RWPE2 (cell line): Measurements from ENCODE around the gene AQP6.

Source experiments
- ATAC-seq: fragments of 200-7000 bp; cut with Tn5 transposase; 3 replicates; pipeline ENCODE4 v1.9.1; 2021; ENCODE audit warnings: low read depth
- DNase-seq: peaks from one replicate; pipeline ENCODE4 v3.0.0-alpha.2; 2020; ENCODE audit warnings: low spot score
- H3K27ac ChIP-seq: fragments of 450-650 bp; 2 replicates; pipeline ENCODE4 v1.5.1; 2017; ENCODE audit warnings: mild to moderate bottlenecking; ENCODE audit not compliant: poor library complexity, severe bottlenecking
- H3K27me3 ChIP-seq: fragments of 250-450 bp; sonication (Bioruptor Pico); 2 replicates; pipeline ENCODE4 v1.5.1; 2021; ENCODE audit warnings: mild to moderate bottlenecking, moderate library complexity; ENCODE audit not compliant: insufficient read depth, poor library complexity, severe bottlenecking
- H3K36me3 ChIP-seq: fragments of 250-450 bp; sonication (Bioruptor Pico); 2 replicates; pipeline ENCODE4 v1.5.1; 2020; ENCODE audit warnings: low read depth, mild to moderate bottlenecking, moderate library complexity
- H3K4me1 ChIP-seq: fragments of 250-450 bp; sonication (Bioruptor Pico); 2 replicates; pipeline ENCODE4 v1.5.1; 2021; ENCODE audit warnings: mild to moderate bottlenecking, moderate library complexity; ENCODE audit not compliant: insufficient read depth, poor library complexity, severe bottlenecking
- H3K4me3 ChIP-seq: fragments of 250-450 bp; sonication (Bioruptor Pico); 2 replicates; pipeline ENCODE4 v1.5.1; 2021; ENCODE audit warnings: mild to moderate bottlenecking, moderate library complexity; ENCODE audit not compliant: severe bottlenecking
- H3K9me3 ChIP-seq: fragments of 250-450 bp; sonication (Bioruptor Pico); 2 replicates; pipeline ENCODE4 v1.5.1; 2021; ENCODE audit warnings: mild to moderate bottlenecking, moderate library complexity; ENCODE audit not compliant: severe bottlenecking
- TF ChIP-seq, protein P1 (sequence below): fragments of 450-650 bp; IDR thresholded peaks from one replicate; pipeline ENCODE4 v1.5.1; 2017; ENCODE audit warnings: mild to moderate bottlenecking, moderate library complexity; ENCODE audit not compliant: poor library complexity, severe bottlenecking

AQP6 gene

GRCh38 chr12:49948866-49949845, 23.6 kb upstream of the AQP6 start:
- Histone ChIP-seq H3K9me3 (no peaks in the 10 kb centered on the region), H3K36me3 (no peaks in the 10 kb centered on the region), H3K4me1 (no peaks in the 10 kb centered on the region), H3K4me3 (no peak overlapping the region), H3K27me3 (no peaks in the 10 kb centered on the region), H3K27ac (no peak overlapping the region)
- TF ChIP-seq, protein P1, sequence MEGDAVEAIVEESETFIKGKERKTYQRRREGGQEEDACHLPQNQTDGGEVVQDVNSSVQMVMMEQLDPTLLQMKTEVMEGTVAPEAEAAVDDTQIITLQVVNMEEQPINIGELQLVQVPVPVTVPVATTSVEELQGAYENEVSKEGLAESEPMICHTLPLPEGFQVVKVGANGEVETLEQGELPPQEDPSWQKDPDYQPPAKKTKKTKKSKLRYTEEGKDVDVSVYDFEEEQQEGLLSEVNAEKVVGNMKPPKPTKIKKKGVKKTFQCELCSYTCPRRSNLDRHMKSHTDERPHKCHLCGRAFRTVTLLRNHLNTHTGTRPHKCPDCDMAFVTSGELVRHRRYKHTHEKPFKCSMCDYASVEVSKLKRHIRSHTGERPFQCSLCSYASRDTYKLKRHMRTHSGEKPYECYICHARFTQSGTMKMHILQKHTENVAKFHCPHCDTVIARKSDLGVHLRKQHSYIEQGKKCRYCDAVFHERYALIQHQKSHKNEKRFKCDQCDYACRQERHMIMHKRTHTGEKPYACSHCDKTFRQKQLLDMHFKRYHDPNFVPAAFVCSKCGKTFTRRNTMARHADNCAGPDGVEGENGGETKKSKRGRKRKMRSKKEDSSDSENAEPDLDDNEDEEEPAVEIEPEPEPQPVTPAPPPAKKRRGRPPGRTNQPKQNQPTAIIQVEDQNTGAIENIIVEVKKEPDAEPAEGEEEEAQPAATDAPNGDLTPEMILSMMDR, result no peak
- DNase-seq, result peak; percentile 44
- ATAC-seq, result no peak

DNA sequence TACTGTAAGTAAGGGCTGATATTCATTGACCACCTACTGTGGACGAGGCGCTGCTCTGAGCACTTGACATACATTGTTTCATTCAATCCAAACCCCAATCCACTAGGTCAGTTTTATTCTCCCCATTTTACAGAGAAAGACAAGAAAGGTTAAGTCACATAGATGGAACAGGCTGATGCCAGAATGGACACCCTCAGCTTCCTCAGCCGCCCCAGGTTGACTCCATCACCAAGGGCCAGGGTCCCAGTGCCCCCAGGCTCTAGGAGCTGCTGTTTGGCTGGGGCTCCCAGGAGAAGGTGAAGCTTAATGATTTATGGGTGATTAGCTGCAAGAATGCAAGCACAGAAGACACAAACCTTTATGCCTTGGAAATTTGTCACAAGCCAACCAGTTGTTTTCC, 22.9 kb upstream of the AQP6 start:
- Histone ChIP-seq H3K27ac (no peak overlapping the region), H3K36me3 (no peaks in the 10 kb centered on the region), H3K9me3 (no peaks in the 10 kb centered on the region), H3K27me3 (no peaks in the 10 kb centered on the region), H3K4me1 (no peaks in the 10 kb centered on the region), H3K4me3 (no peak overlapping the region)
- TF ChIP-seq, protein P1, result no peak
- ATAC-seq (no peak), DNase-seq (peak; percentile 15)

GRCh38 chr12:49950273-49951251, 22.2 kb upstream of the AQP6 start, which contains the start of gene AQP2:
Gene AQP2, plus strand, starts transcription at chr12:49950737. Its CDS starts 94 bp downstream, at chr12:49950831.
- Histone ChIP-seq H3K27me3 (no peaks in the 10 kb centered on the region), H3K4me1 (no peaks in the 10 kb centered on the region), H3K9me3 (no peaks in the 10 kb centered on the region), H3K4me3 (no peak within 1 kb of the TSS), H3K27ac (no peak within 1 kb of the TSS), H3K36me3 (no peaks in the 10 kb centered on the region)
- DNase-seq (peak; percentile 31), ATAC-seq (no peak)
- TF ChIP-seq, protein P1, result no peak

DNA sequence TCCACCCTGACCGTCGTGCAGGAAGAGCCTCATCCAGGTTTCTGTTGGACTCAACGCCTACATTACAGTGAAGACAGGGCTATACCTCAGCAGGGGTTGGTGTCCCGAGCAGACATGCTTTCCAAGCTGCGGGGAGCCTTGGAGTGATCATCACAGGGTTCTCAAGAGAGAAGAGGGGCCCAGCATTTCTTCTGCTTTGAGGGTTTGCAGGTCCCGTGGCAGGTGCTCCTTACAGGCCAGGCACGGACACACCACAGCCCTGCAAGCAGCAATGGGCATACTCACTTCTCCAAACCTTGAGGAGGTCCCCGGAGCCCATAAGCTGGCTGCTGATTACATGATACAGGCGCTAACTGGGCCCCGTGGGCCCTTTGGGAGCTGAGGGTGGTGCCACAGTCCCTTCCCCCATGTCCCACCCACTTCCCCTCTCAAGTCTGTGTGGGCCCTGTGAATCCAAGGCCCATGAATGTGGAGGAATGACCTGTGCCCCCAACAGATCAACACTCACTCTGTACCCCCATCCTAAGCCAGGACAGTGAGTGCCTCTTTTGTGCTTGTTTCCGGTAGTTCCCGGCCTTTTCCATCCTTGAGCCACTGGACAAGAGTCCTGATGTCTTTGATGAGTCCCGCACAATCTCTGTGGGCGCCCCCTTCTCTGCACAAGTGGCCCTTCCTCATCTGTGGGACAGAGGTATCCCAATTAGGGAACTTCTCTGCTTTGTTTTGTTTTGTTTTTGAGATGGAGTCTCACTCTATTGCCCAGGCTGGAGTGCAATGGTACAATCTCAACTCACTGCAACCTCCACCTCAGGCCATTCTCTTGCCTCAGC, 21.1 kb upstream of the AQP6 start:
- Histone ChIP-seq H3K27me3 (no peaks in the 10 kb centered on the region), H3K27ac (no peak overlapping the region), H3K4me1 (no peaks in the 10 kb centered on the region), H3K36me3 (no peaks in the 10 kb centered on the region), H3K9me3 (no peaks in the 10 kb centered on the region), H3K4me3 (no peak overlapping the region)
- ATAC-seq, result no peak
- DNase-seq, result peak; percentile 31
- TF ChIP-seq, protein P1, result no peak
